GM12878 (cell line): ENCODE data around the gene ACSF3. TPM values are rescaled to one million over a fixed set of nuclear protein-coding genes. Genes with fewer than 3 reads are reported as not detected.

ENCODE experiments used
- ATAC-seq: fragments of 200-7000 bp; cut with Tn5 transposase; 3 replicates; pipeline ENCODE4 v1.9.1; 2020; ENCODE audit warnings: mild to moderate bottlenecking, moderate library complexity
- BruUV-seq: library from RNA; stranded (reverse); fragments of 400-500 nt; replicated peaks from 2 replicates; lab custom pipeline; 2021; lab: Mats Ljungman, UMichigan
- CTCF ChIA-PET: fragments of 300-600 bp; sonication (Branson Sonifier 250); formaldehyde crosslinking; extraction: SDS; loops from one replicate; lab custom pipeline; 2021; ENCODE audit warnings: inconsistent platforms; lab: Yijun Ruan, JAX
- POLR2A ChIA-PET: fragments of 350-600 bp; formaldehyde crosslinking; extraction: SDS; loops from one replicate; lab custom pipeline; 2021; ENCODE audit warnings: inconsistent platforms; lab: Charles Lee
- RAD21 ChIA-PET: fragments of 300-600 bp; sonication (Branson Sonifier 250); formaldehyde crosslinking; loops from one replicate; lab custom pipeline; 2023; ENCODE audit warnings: antibody characterized with exemption; ENCODE audit not compliant: unreplicated experiment; lab: Charles Lee
- SMC1A ChIA-PET: fragments of 300-600 bp; sonication (Branson Sonifier 250); formaldehyde crosslinking; loops from one replicate; lab custom pipeline; 2023; ENCODE audit not compliant: unreplicated experiment, uncharacterized antibody; lab: Charles Lee
- DNase-seq: peaks from one replicate; pipeline ENCODE4 v3.0.0-alpha.2; 2011; ENCODE audit warnings: low read depth, low spot score
- FAIRE-seq: peaks from 3 replicates; lab custom pipeline; 2011; peaks lifted over from hg19 to GRCh38; lab: Jason Lieb, UNC
- H2AFZ ChIP-seq: 2 replicates; pipeline ENCODE4 v1.6.0; 2011; ENCODE audit warnings: low read depth, low read length, control low read depth; ENCODE audit not compliant: control insufficient read depth
- H3K27ac ChIP-seq: 2 replicates; pipeline ENCODE4 v1.5.1; 2011; ENCODE audit warnings: control low read depth; ENCODE audit not compliant: control insufficient read depth, insufficient read depth
- H3K27me3 ChIP-seq, 2 experiments: replicated peaks in 1 of 2; 2 replicates each; pipeline versions ENCODE4 v1.6.0 to v1.6.1; 2011; ENCODE audit warnings: low read length in 1 of 2; ENCODE audit not compliant: control insufficient read depth in 2 of 2, insufficient read depth in 2 of 2
- H3K36me3 ChIP-seq, 2 experiments: 2 replicates each; pipeline ENCODE4 v1.5.1; 2011; ENCODE audit warnings: low read length in 1 of 2; ENCODE audit not compliant: control insufficient read depth in 2 of 2, insufficient read depth in 2 of 2
- H3K4me1 ChIP-seq: 2 replicates; pipeline ENCODE4 v1.6.1; 2011; ENCODE audit warnings: mild to moderate bottlenecking, low read length, moderate library complexity, mixed read lengths; ENCODE audit not compliant: control insufficient read depth, insufficient read depth
- H3K4me2 ChIP-seq: 2 replicates; pipeline ENCODE4 v1.6.0; 2011; ENCODE audit warnings: control low read depth; ENCODE audit not compliant: control insufficient read depth, insufficient read depth
- H3K4me3 ChIP-seq: fragments of 200-600 bp; sonication (generic); 2 replicates; pipeline ENCODE4 v1.5.1; 2016
- H3K79me2 ChIP-seq: 2 replicates; pipeline ENCODE4 v1.6.0; 2011; ENCODE audit warnings: low read length; ENCODE audit not compliant: control insufficient read depth, insufficient read depth
- H3K9ac ChIP-seq: 2 replicates; pipeline ENCODE4 v1.8.0; 2011; ENCODE audit warnings: low read length, control low read depth, mixed read lengths; ENCODE audit not compliant: control insufficient read depth, insufficient read depth
- H3K9me3 ChIP-seq: replicated peaks from 3 replicates; pipeline ENCODE4 v1.5.1; 2011; ENCODE audit warnings: mild to moderate bottlenecking, low read length; ENCODE audit not compliant: control insufficient read depth, insufficient read depth
- H4K20me1 ChIP-seq: 2 replicates; pipeline ENCODE4 v1.6.0; 2011; ENCODE audit not compliant: control insufficient read depth, insufficient read depth
- BMI1 ChIP-seq: fragments of 450-650 bp; IDR thresholded peaks from 2 replicates; pipeline ENCODE4 v1.6.1; 2016; ENCODE audit warnings: mild to moderate bottlenecking, moderate library complexity, borderline replicate concordance
- IKZF1 ChIP-seq: fragments of 450-650 bp; conservative IDR thresholded peaks from 2 replicates; pipeline ENCODE4 v1.6.1; 2017; ENCODE audit warnings: antibody characterized with exemption, mild to moderate bottlenecking
- MEF2A ChIP-seq: IDR thresholded peaks from 2 replicates; pipeline ENCODE4 v1.6.1; 2011; ENCODE audit warnings: low read depth, mild to moderate bottlenecking, low read length, moderate library complexity; ENCODE audit not compliant: insufficient read depth
- NFIC ChIP-seq: IDR thresholded peaks from 2 replicates; pipeline ENCODE4 v1.6.1; 2012; ENCODE audit warnings: low read depth, mild to moderate bottlenecking, inconsistent platforms, low read length, moderate library complexity
- SMARCA5 ChIP-seq: fragments of 450-650 bp; IDR thresholded peaks from 2 replicates; pipeline ENCODE4 v1.6.1; 2017; ENCODE audit warnings: mild to moderate bottlenecking
- TARDBP ChIP-seq: IDR thresholded peaks from 2 replicates; pipeline ENCODE4 v1.6.1; 2016; ENCODE audit warnings: borderline replicate concordance
- USF2 ChIP-seq: IDR thresholded peaks from 2 replicates; pipeline ENCODE4 v1.6.1; 2011; ENCODE audit warnings: low read depth, low read length, improper control_type of control experiment, borderline replicate concordance
- WGBS: methylation state at CpG from one replicate; pipeline ENCODE4 v1.1.6; 2016; ENCODE audit warnings: low lambda C conversion rate; ENCODE audit not compliant: insufficient replicate concordance, insufficient coverage; ENCODE audit errors: missing lambda C conversion rate; 5-methylcytosine and 5-hydroxymethylcytosine counted together
- in situ Hi-C: fragments of 300-500 bp; cut with MboI; formaldehyde crosslinking; loops from 9 replicates; pipeline ENCODE4 v1.14.3; 2018; ENCODE audit warnings: mixed read lengths
- intact Hi-C: fragments of 100-400 bp; cut with micrococcal nuclease; formaldehyde crosslinking; loops from one replicate; pipeline ENCODE4 v1.14.2; 2022; ENCODE audit not compliant: unreplicated experiment
- polyA plus RNA-seq, 11 experiments: library from polyadenylated mRNA; depleted of rRNA in 4 of 11; unstranded in 6 of 11; stranded (reverse) in 5 of 11; fragments of >200 nt; fragmentation: Nextera tagmentation in 4 of 11; fragmentation: Illumina TruSeq in 1 of 11; extraction: Ambion mirVana in 4 of 11; extraction: Trizol in 1 of 11; gene quantifications; 1 replicate in 1 of 11; 2 replicates in 10 of 11; pipeline versions ENCODE4 v1.2.1 to v1.2.3, GENCODE V29; 2011 to 2016; ENCODE audit warnings: inconsistent platforms in 2 of 11, missing spikeins in 2 of 11, low read depth in 1 of 11
- total RNA-seq, 4 experiments: library from RNA; depleted of rRNA in 3 of 4; stranded (reverse); fragments of >200 nt in 3 of 4; fragmentation: Illumina TruSeq in 1 of 4; extraction: Trizol in 1 of 4; gene quantifications; 2 replicates each; pipeline versions ENCODE4 v1.2.1 to v1.2.3, GENCODE V29; 2013 to 2021
- TF ChIP-seq, protein P1 (sequence below): fragments of 450-650 bp; IDR thresholded peaks from 2 replicates; pipeline ENCODE4 v1.6.1; 2017; ENCODE audit warnings: mild to moderate bottlenecking

The ACSF3 gene
- total and polyA plus RNA-seq, 10 of the 15 experiments (the other 5 are each of a cell fraction or from before 2014, with no cell fraction given): 1.0 to 44.4 (median 25.8) TPM

DNA sequence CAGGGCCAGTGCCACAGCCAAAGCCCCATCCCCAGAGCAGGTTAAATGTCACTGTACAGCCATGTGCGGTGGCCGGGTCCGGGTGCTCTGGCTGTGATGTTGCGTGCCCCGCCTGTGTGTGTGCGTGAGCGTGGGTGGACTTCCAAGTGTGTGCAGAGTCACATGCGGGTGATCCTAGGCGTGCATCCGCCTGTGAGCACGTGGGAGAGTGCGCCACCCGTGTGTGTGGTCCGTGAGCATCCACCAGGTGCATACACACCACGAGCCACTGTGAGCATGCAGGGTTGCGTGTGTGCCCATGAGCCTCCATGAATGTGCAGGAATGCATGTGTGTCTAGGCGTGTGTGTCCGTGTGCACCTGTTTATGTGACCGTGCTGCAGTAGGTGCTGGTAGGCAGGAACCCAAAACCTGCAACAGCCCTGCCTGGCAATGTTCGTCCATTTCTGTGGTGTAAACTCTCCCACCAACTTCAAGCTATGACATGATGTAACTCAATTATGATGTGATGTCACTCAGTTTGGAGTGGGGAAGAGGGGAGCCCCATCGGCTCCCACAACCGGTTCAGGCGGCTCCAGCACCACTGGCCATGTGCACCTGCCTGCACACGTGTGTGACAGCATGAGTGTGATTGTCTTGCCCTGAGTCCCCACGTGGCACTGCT lies 37.6 kb upstream of the ACSF3 start (continued):
- TF ChIP-seq NFIC (no peak), USF2 (no peak)

GRCh38 chr16:89056592-89056991 lies 37.1 kb upstream of the ACSF3 start:
- no peak for FAIRE-seq
- RAD21 ChIA-PET: no interaction called here

More at GRCh38 chr16:89056592-89056991, 37.1 kb upstream of the ACSF3 start:
- Histone ChIP-seq H3K9me3 (no peaks in the 10 kb centered on the region), H2AFZ (no peak overlapping the region), H3K4me1 (peaks cover 16% of the 10 kb centered on the region), H3K4me3 (no peak overlapping the region), H4K20me1 (no peaks in the 10 kb centered on the region), H3K79me2 (no peaks in the 10 kb centered on the region), H3K27me3 (no peaks in the 10 kb centered on the region), H3K9ac (no peak overlapping the region), H3K27ac (no peak overlapping the region), H3K36me3 (no peaks in the 10 kb centered on the region), H3K4me2 (no peak overlapping the region)
- in situ Hi-C loops (no loop called here), intact Hi-C loops (no loop called here)
- ChIA-PET CTCF (no interaction called here), SMC1A (no interaction called here), POLR2A (no interaction called here)
- DNase-seq (no peak), ATAC-seq (no peak)
- TF ChIP-seq IKZF1 (no peak), MEF2A (no peak), NFIC (no peak), BMI1 (no peak), SMARCA5 (no peak), TARDBP (no peak)
- TF ChIP-seq, protein P1, sequence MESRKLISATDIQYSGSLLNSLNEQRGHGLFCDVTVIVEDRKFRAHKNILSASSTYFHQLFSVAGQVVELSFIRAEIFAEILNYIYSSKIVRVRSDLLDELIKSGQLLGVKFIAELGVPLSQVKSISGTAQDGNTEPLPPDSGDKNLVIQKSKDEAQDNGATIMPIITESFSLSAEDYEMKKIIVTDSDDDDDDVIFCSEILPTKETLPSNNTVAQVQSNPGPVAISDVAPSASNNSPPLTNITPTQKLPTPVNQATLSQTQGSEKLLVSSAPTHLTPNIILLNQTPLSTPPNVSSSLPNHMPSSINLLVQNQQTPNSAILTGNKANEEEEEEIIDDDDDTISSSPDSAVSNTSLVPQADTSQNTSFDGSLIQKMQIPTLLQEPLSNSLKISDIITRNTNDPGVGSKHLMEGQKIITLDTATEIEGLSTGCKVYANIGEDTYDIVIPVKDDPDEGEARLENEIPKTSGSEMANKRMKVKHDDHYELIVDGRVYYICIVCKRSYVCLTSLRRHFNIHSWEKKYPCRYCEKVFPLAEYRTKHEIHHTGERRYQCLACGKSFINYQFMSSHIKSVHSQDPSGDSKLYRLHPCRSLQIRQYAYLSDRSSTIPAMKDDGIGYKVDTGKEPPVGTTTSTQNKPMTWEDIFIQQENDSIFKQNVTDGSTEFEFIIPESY: no peak
- no TSS peak for BruUV-seq
- 58% methylated on average over 11 of the region's 11 CpGs for WGBS
